Psoas muscle (tissue), 8 donors: ENCODE results near the gene CLK2. TPM values are rescaled to one million over a fixed set of nuclear protein-coding genes. Genes with fewer than 3 reads are reported as not detected.
"Not testable (repeated sequence)": the region's sequence is repeated elsewhere in the genome, so short reads cannot be mapped to it uniquely, and the experiment has no call there.

Experiments used
- ATAC-seq, 4 donors: fragments of 200-7000 bp; cut with Tn5 transposase; one replicate each; pipeline ENCODE4 v1.9.1; 2020; ENCODE audit warnings: moderate library complexity in 3 of 4, mild to moderate bottlenecking in 2 of 4
- DNase-seq, 2 donors: peaks; one replicate each; pipeline ENCODE4 v3.0.0-alpha.2; 2020
- H3K27ac ChIP-seq: fragments of 200-600 bp; one replicate; pipeline ENCODE4 v1.8.0; 2022
- H3K27me3 ChIP-seq, 3 donors: fragments of 200-600 bp in 1 of 3; one replicate each; pipeline versions ENCODE4 v1.6.1 to v1.8.0; 2013 to 2022; ENCODE audit warnings: low read length in 2 of 3, mild to moderate bottlenecking in 2 of 3, moderate library complexity in 1 of 3; ENCODE audit not compliant: insufficient read depth in 3 of 3
- H3K36me3 ChIP-seq, 2 donors: fragments of 200-600 bp in 1 of 2; one replicate each; pipeline versions ENCODE4 v1.6.1 to v1.8.0; 2013 to 2022; ENCODE audit warnings: low read depth in 1 of 2, mild to moderate bottlenecking in 1 of 2, moderate library complexity in 1 of 2; ENCODE audit not compliant: insufficient read depth in 1 of 2
- H3K4me1 ChIP-seq: fragments of 200-600 bp; one replicate; pipeline ENCODE4 v1.8.0; 2022
- H3K4me3 ChIP-seq: fragments of 200-600 bp; one replicate; pipeline ENCODE4 v1.8.0; 2022; ENCODE audit warnings: mild to moderate bottlenecking
- H3K9me3 ChIP-seq: fragments of 200-600 bp; one replicate; pipeline ENCODE4 v1.8.0; 2022
- CTCF ChIP-seq: fragments of 200-600 bp; IDR thresholded peaks from one replicate; pipeline ENCODE4 v1.8.0; 2022; ENCODE audit warnings: antibody characterized with exemption
- WGBS, 3 donors: extraction: QIAGEN DNeasy Blood & Tissue Kit; methylation state at CpG; one replicate each; pipeline versions ENCODE4 v1.1.6 to v1.1.7; 2013; 5-methylcytosine and 5-hydroxymethylcytosine counted together
- intact Hi-C, 2 donors: fragments of 100-400 bp; cut with DNase I; formaldehyde crosslinking; loops; one replicate each; pipeline versions ENCODE4 v1.11.0 to v1.14.2; 2022
- polyA plus RNA-seq, 3 donors: library from polyadenylated mRNA; stranded (reverse); fragments of 200-250 nt; gene quantifications; one replicate each; pipeline ENCODE4 v1.2.3, GENCODE V29; 2013
- total RNA-seq, 4 donors: library from RNA; stranded (reverse); fragmentation: NEBNext Ultra II Directional in 2 of 4; extraction: Animal tissue kit (Norgen Biotek cat#: 25700) in 2 of 4; gene quantifications; one replicate each; pipeline versions ENCODE4 v1.2.1 to v1.2.4, GENCODE V29; 2021 to 2023
- donor health status: healthy with polysubstance abuse.
- donor health status: DM: no; HTN: no; CAD: no; lungs with moderate emphysema.
- donor health status: Bipolar disorder and iron deficiency.
- donor health status: healthy.
- donor health status: DM: yes; HTN: yes; CAD: no.
- donor health status: DM: no; HTN: no; CAD: no.
- donor health status: DM: no; HTN: no; CAD: no.
- donor health status: DM: yes; HTN: yes; CAD: no.

The CLK2 gene
- total and polyA plus RNA-seq, 7 donors, result 11.7 to 28.5 (median 20.9) TPM

DNA sequence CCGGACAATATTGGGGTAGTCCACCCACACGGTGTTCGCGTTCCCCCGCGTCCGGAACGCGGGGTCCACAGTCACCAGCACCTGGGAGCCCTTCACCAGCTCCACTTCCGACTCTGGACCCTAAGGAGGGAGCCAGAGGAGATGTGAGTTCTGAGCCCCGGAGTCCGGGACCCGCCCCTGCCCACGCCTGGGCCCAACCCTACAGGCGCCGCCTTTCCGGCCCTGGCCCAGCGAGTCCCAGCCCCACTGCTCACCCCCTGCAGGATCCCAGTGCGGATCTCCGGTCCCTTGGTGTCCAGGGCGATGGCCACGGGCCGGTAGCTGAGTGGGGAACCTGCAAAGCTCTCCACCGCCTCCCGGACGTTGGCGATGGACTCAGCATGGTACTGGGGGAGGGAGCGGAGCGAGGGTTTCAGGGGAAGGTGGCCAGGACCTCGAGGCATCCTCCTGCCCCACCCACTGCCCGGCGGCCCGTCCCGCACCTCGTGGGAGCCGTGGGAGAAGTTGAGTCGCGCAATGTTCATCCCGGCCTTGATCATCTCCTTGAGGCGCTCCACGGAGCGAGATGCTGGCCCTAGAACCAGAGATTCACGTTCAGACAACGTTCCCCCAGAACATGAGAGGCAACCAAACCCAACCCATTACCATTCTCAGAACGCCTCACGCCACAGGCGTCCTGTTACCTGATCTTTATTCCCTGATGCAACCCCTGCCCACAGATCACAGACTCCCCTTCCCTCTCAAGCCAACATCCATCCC, 22.1 kb upstream of the CLK2 start:
- H3K27me3 ChIP-seq, result peaks cover 0 to 23% (median 5%) of the 10 kb centered on the region in 3 donors
- peak overlapping the region; percentile 8 for H3K4me3 ChIP-seq
- no peaks in the 10 kb centered on the region for H3K9me3 ChIP-seq
- no peak for TF ChIP-seq CTCF
- 10 to 11% (median 11%) methylated on average over 41 to 47 of the region's 47 CpGs for whole genome bisulfite sequencing, 3 donors
- ATAC-seq (peak in 3 of 4 donors; percentile 16 to 34 (median 26)), DNase-seq (no peak)
- no peak overlapping the region for H3K27ac ChIP-seq
- no peaks in the 10 kb centered on the region for H3K4me1 ChIP-seq
- no peaks in the 10 kb centered on the region for H3K36me3 ChIP-seq
- intact Hi-C loops, result no loop called here

DNA sequence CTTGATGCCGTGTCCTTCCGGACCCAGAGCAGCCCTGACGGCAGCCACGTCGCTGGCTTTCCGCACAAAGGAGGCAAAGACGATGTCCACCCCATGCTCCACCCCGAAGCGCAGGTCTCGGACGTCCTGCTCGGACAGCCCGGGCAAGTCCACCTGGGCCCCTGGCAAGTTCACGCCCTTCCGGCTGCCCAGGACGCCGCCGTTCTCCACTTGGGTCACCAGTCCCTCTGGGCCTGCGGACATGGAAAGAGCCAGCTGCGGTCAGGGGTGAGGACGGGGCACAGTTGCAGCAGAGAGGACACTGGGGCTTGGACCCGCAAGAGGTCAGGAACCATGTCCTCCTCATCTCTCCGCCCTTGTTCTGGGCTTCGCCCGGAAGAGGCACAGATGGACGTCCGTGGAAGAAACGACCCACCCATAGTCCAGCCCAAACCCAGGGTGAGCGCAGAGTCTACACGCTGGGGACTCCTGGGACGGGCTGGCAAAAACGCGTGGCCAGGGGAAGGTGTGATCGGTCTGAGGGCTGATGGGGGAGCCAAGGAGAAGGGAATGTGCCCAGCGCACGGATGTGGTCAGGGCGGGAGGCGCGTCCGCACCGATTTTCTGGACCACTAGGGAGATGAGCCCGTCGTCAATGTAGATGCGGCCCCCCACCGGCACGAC, 21.3 kb upstream of the CLK2 start:
- H3K36me3 ChIP-seq, result no peaks in the 10 kb centered on the region
- peak in 1 of 4 donors; percentile 13 for ATAC-seq
- peak overlapping the region; percentile 8 for H3K4me3 ChIP-seq
- DNase-seq, result no peak
- intact Hi-C loops, result no loop called here
- WGBS, 3 donors, result 33 to 34% (median 33%) methylated on average over 46 of the region's 46 CpGs
- TF ChIP-seq CTCF, result no peak
- H3K4me1 ChIP-seq, result no peaks in the 10 kb centered on the region
- peaks cover 0 to 23% (median 5%) of the 10 kb centered on the region in 3 donors for H3K27me3 ChIP-seq
- H3K27ac ChIP-seq, result no peak overlapping the region
- no peaks in the 10 kb centered on the region for H3K9me3 ChIP-seq

- peaks cover 0 to 23% (median 5%) of the 10 kb centered on the region in 3 donors for H3K27me3 ChIP-seq
- 78 to 80% (median 79%) methylated on average over 17 of the region's 17 CpGs for WGBS, 3 donors
- intact Hi-C loops, result no loop called here
Observed at GRCh38 chr1:155293086-155293749, 19.9 kb upstream of the CLK2 start.

GRCh38 chr1:155291006-155291405, 17.7 kb upstream of the CLK2 start:
- H3K27ac ChIP-seq, DNase-seq, H3K36me3 ChIP-seq, H3K4me3 ChIP-seq, H3K9me3 ChIP-seq, H3K4me1 ChIP-seq, ATAC-seq, intact Hi-C loops: not testable (repeated sequence)
- 75 to 76% (median 75%) methylated on average over 10 of the region's 10 CpGs for WGBS, 3 donors
- H3K27me3 ChIP-seq, result peaks cover 0 to 19% (median 5%) of the 10 kb centered on the region in 3 donors

More at GRCh38 chr1:155293086-155293749, 19.9 kb upstream of the CLK2 start:
- H3K9me3 ChIP-seq, result no peaks in the 10 kb centered on the region
- no peaks in the 10 kb centered on the region for H3K36me3 ChIP-seq
- no peak for TF ChIP-seq CTCF
- H3K4me1 ChIP-seq, result no peaks in the 10 kb centered on the region
- ATAC-seq (no peak), DNase-seq (no peak)
- H3K27ac ChIP-seq, result no peak overlapping the region
- no peak overlapping the region for H3K4me3 ChIP-seq

DNA sequence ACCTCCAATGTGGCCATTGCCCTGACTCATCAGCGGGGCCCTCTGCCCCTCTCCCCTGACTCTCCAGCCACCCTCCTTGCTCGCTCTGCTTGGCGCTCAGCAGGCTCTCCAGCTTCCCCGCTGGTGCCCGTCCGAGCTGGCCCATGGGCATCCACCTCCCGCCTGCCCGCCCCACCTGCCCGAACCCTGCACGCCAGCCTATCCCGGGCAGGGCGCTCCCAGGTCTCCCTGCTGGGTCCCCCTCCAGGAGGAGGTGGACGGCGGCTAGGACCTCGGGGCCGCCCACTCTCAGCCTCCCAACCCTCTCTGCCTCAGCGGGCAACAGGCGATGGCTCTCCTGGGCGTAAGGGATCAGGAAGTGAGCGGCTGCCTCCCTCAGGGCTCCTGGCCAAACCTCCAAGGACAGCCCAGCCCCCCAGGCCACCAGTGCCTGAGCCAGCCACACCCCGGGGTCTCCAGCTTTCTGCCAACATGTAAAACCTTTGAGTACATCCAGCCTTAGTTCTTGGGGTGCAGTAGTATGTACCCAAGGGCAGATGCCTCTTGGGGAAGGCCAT, 14.8 kb upstream of the CLK2 start:
- H3K27me3 ChIP-seq, result no peaks in the 10 kb centered on the region
- H3K4me1 ChIP-seq, result no peaks in the 10 kb centered on the region
- 86 to 93% (median 90%) methylated on average over 20 to 21 of the region's 21 CpGs for WGBS, 3 donors
- DNase-seq (no peak), ATAC-seq (no peak)
- H3K27ac ChIP-seq, result no peak overlapping the region
- H3K4me3 ChIP-seq, result no peak overlapping the region
- no peaks in the 10 kb centered on the region for H3K9me3 ChIP-seq
- no peak for TF ChIP-seq CTCF
- no peaks in the 10 kb centered on the region for H3K36me3 ChIP-seq
- intact Hi-C loops, result no loop called here
